SW480 (cell line): ENCODE results near the gene FEN1.

Source experiments
- DNase-seq: peaks from one replicate; pipeline ENCODE4 v3.0.0-alpha.2; 2016; ENCODE audit warnings: low spot score

The FEN1 gene, protein sequence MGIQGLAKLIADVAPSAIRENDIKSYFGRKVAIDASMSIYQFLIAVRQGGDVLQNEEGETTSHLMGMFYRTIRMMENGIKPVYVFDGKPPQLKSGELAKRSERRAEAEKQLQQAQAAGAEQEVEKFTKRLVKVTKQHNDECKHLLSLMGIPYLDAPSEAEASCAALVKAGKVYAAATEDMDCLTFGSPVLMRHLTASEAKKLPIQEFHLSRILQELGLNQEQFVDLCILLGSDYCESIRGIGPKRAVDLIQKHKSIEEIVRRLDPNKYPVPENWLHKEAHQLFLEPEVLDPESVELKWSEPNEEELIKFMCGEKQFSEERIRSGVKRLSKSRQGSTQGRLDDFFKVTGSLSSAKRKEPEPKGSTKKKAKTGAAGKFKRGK

DNA sequence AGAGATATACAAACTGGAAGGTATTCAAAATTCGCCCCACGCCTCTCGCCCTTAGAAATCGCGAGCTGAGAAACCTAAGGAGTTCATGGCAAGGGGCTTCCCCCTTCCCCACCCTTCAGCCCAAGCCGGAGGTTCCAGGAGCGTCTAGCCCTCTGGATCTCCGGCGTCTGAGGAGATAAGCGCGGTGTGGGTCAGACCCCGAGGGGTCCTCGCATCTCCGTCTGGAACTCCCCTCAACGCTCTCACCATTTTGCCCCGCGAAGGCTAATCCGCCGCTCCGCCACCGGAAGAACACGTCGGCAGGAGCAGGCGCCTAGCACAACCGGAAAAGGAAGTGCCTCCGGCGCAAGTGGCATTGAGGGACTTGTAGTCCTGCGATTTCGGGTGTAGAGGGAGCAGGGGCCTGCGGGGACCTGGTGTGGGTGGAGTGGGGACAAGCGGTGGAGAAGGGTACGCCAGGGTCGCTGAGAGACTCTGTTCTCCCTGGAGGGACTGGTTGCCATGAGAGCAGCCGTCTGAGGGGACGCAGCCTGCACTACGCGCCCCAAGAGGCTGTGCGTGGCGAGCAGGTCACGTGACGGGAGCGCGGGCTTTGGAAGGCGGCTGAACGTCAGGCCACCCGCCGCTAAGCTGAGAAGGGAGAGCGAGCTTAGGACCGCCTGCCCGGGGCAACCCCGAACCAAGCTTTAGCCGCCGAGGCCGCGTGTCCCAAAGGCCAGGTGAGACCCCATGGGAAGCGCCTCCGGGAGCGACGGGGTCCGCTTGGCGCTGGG is at the start of gene FEN1, which contains the start of gene TMEM258:
TSS of gene FEN1 (plus strand) at position 602 of the 773 bp plus-strand sequence. CDS start 2,451 bp downstream, outside the sequence.
TSS of gene TMEM258 (minus strand) at position 290 of the 773 bp plus-strand sequence. CDS start at position 249, 41 bp downstream.
- peak; percentile 95 for DNase-seq

DNA sequence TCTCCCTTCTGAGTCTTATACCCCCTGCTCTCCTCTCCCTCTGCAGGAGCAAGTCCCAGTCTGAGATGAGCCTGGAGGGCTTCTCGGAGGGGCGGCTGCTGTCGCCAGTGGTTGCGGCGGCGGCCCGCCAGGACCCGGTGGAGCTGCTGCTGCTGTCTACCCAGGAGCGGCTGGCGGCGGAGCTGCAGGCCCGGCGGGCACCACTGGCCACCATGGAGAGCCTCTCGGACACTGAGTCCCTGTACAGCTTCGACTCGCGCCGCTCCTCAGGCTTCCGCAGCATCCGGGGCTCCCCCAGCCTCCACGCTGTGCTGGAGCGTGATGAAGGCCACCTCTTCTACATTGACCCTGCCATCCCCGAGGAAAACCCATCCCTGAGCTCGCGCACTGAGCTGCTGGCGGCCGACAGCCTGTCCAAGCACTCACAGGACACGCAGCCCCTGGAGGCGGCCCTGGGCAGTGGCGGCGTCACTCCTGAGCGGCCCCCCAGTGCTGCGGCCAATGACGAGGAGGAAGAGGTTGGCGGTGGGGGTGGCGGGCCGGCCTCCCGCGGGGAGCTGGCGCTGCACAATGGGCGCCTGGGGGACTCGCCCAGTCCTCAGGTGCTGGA is 49.1 kb upstream of the FEN1 start:
- DNase-seq: no peak

DNA sequence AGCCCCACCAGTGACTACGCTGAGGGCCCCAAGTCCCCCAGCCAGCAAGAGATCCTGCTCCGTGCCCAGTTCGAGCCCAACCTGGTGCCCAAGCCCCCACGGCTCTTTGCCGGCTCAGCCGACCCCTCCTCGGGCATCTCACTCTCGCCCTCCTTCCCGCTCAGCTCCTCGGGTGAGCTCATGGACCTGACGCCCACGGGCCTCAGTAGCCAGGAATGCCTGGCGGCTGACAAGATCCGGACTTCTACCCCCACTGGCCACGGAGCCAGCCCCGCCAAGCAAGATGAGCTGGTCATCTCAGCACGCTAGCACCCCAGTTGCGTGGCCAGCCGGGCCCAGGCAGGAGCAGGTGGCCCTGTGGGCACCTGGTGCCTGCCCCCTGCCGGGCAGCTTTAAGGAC is 48.5 kb upstream of the FEN1 start:
- DNase-seq: no peak

DNA sequence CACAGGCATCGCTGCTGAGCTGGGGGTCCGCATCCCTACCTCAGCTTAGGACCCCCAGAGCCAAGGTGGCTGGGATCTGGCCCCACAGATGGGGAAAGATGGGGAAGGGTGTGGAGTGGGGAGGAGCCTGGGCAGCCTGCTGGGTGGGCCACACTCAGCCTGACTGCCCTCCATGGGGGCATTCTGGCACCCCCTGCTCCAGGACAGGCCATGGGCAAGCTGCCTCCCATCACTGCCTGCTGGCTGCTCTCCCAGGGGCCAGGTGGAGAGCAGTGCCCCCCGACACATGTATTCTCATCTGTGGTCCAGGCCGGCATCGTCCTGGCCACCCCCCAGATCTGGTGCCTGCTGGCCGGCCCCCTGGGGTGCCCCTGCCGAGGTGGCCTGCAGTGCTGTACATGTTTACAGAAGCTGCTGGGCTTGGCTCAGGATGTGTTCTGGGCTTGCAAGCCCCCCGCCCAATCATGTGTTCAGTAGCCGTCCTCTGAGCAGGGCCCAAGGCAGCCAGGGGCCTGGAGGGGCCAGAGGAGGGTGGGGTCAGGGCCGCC is 48.0 kb upstream of the FEN1 start:
- DNase-seq: no peak

DNA sequence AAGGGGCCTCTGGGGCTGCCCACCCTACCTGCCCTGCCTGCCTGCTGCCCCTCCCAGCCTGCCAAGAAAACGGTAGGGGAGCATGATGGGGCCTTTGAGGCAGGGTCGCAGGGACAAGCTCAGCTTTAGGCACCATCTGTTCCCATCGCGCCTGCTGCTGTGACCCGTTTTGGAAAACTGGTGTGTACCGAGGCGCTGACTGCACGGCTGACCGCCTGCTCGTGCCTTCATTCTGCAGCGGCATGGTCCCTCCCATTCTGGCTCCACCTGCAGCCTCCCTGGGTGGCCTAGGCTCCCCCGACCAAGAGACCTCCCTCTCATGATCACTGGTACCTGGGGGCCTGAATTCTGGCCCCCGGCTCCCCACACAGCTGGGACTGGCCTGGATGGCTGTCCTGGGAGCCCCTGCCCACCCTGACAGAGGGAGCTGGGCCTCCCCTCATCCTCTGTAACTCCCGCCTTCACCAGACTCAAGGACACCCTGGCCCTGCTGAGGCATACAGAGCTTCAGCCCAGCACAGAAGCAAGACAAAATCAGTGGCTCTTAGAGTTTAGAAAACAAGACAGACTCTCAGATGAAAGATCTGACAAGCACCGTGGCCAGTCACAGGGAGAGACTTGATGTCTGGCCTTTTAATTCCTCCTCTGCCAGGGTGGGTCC is 46.8 kb upstream of the FEN1 start:
- no peak for DNase-seq

DNA sequence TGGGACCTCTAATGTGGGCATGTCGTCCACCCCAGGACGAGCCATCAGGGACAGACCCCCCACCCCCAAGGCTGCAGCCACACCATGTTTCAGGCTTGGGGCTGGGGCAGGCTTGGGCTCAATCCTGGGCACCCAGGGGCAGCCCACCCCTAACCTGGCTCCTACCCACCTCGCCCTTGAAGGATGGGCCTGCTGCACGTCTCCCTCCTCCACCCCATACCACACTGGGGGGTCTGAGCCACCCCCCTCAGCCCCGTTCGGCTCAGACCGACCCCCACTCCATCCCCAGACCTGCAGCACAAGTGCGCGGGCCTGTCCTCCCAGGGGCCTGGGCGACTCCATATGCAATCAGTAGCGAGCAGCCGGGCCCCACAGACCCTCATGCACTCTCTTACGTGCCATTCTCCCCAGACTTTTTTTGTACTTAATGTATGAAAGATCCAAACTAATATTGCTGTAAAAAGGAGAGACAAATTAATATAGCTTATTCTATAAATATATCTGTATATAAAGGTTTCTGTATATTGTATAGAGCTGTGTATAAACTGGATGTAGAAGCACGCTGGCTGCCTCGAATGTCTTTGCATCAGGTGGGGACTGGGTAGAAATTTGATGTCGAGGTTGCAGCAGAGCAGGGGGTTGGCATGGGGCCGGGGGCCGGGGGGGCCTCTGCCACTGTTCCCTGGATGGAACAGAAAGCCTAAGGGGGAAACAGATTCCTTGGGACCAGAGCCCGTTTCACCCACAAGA is 46.1 kb upstream of the FEN1 start:
- no peak for DNase-seq

DNA sequence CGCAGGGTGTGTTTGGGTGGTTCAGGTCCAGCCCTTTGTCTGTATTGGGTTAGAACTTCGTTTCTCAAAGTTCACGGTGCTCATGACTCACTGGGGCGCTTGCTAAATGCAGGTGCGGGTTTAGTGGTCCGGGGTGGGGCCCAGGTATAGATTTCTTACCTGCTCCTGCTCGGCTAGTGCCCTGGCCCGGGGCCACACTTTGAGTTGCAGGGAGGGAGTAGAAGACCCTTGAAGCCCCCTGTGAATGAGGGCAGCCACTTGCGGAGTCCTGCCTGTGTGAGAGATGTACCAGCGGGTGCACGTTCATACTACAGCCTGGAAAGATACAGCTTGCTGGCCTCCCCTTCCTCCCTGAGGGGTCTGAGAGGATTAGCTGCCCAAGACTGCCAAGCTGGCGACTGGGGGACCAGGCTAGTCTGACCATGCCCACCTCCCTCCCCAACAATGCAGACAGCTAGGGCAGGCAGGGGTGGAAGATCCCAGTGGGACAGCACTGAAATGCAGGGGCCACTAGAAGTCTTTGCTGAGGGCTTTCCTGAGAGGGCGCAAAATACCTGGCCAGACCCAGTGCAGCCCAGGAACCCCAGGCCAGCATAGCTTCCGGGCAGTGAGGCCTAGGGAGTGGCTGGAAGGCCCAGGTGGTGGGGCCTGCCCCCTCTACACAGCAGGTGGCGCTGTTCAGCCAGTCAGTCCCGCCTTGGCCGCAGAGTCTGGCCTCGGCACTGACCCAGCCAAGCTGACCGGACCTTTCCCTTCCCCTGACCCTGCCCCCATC is 45.3 kb upstream of the FEN1 start:
- peak; percentile 67 for DNase-seq

DNA sequence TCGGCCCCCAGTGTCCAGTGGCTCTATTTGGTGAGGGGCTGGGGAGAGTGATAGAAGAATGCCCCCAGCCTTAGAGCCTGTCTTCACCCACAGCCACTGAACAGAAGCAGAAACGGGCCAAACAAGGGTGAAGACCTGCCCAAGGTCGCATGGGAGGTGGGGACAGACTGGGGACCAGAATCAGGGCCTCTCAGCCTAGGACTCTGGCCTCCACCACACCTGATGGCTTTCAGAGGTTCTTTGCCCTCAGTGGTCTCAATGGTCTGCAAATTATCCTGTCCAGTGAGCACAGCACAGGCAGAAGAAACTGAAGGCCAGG is 44.8 kb upstream of the FEN1 start:
- no peak for DNase-seq

DNA sequence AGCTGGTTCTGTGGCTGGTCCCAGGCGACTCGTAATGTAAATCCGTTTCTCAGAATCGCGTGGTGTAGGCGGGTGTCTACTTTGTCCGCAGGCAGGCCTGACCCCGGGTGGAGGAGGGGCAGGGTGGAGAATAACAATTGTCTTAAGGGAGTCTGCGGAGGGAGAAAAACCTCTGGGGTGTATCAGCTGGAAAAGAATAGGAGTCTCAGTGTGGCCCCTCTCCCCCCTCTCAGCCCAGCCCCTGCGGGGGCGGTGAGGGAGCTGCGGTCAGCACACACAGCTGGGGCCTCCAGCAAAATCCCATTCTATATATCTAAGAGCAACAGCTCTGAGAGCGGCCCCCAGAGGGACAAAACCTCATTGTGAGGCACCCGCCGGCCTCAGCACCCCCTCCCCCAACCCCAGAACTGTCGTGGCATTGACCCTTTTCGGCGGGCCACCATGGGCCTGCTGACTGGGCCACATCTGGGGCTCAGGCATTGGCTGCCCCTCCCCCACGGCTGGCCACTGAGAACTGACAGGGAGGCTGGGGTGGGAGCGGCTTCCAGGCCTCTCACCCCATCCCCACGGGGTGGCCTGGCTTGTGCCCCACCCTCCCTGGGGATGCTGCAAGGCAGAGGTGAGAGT is 43.0 kb upstream of the FEN1 start:
- DNase-seq: no peak

DNA sequence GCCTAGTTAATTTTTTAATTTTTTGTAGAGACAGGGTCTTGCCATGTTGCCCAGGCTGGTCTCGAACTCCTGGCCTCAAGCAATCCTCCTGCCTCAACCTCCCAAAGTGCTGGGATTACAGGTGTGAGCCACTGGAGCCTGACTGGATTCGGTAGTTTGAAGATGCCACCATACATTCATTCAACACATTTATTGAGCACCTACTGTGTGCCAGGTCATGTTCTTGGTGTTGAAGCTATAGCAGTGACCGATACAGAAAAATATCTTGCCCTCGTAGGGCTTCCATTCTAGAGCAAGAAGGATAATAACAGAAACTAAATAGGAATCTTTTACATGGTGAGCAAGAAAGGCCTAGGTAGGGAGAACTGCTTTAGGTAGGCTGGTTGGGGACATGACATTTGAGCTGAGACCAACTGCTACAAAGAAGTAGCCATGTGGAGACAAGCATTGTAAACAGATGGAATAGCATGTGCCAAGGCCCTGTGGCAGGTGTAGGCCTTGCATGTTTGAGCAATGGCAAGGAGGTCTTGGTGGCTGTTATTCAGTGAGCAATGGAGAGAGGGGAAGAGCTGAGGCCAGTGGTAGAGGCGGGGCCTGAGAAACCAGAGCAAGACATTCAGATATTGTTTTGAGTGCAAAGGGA is 42.0 kb upstream of the FEN1 start:
- DNase-seq: no peak

DNA sequence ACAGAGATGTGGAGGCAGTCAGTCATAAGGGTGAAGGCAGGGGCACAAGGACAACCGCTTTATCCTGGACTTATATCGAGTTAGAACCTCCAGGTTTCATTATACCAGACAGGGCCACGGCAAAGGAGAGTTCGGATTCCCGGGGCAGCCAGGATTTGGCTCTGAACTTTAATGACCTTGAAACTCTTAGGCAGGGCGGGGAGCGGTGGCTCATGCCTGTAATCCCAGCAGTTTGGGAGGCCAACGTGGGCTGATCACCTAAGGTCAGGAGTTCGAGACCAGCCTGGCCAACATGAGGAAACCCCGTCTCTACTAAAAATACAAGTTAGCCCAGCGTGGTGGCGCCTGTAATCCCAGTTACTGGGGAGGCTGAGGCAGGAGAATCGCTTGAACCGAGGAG is 41.3 kb upstream of the FEN1 start:
- DNase-seq: no peak

DNA sequence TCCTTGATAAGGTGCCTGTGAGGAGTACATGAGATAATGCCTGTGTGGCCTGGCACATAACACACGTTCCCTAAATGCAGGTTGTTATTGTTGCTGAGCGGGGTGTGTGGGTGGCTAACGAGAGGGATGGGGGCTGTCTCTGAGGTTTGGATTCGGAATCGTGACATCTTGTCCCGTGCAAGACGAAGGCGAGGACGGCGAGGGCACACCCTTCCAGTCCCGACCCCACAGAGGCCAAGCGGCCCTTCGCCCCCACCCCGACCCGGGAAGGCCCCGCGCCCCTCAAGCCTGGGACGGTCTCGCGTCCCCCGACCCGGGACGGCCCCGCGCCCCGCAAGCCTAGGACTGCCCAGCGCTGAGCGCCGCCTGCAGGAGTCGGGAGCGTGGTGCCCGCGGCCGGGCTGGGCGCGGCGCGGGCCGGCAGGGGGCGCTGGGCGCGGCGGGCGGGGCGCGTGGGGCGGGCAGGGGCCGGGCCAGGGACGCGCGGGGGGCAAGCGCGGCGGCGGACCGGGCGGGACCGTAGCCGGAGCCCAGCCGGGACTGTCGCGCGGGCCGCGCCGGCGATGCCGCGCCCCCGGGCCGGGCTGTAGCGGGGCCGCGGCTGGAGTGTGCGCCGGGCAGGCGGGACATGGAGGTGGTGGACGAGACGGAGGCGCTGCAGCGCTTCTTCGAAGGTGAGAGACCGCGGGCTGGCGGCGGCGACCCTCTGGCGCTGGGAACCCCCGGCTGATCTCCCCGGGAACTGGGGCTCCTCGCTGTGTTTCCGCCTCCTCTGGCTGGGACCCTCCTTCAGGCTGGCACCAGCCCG is 40.4 kb upstream of the FEN1 start, which contains the start of gene MYRF:
TSS of gene MYRF (plus strand) at position 520 of the 808 bp plus-strand sequence. CDS start at position 629, 109 bp downstream.
- DNase-seq: peak; percentile 50

DNA sequence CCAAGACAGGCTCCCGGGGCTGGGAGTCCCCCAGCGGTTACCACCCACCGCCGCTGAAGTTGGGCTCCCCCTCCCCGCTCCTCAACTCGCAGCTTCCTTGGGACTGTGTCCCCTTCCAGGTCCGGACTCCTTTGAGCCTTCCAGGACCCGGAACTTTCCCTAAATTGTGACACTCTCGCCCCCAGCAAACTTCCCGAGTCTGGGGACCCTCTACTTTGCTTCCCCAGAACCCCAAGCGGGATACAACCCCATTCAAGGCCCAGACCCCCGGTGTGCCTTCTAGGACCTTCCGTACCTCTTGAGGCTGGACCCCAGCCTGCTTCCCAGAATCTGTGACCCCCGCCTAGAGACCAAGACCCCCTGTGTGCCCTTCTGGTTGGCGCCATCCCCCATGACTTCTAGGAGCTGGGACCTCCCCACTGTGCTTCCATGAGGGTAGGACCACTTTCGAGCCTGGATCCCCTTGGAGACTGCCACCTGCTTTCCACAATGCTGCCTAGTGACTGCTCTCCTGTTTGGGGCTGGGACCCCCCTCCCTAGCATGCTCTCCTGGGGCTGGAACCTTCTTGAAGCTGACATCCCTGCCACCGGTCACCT is 39.7 kb upstream of the FEN1 start:
- no peak for DNase-seq

DNA sequence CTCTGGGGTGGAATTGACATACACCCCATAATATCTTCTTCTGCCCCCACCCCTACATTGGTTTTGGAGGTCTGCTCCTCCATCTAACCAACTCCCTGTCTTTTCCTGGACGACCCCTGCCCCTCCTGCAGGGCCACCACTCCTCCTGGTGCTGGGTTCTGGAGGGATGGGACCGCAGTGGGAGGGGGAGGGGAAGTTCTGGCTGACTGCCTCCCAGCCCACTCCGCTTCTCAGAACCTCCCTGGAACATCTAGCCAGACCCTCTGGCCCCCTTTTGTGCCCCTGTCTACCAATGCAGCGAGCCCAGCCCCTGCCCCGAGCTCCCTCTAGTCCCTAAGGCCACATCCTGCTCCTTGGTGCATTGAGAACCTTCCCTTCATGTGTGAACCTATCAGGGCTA is 39.0 kb upstream of the FEN1 start:
- DNase-seq: no peak

DNA sequence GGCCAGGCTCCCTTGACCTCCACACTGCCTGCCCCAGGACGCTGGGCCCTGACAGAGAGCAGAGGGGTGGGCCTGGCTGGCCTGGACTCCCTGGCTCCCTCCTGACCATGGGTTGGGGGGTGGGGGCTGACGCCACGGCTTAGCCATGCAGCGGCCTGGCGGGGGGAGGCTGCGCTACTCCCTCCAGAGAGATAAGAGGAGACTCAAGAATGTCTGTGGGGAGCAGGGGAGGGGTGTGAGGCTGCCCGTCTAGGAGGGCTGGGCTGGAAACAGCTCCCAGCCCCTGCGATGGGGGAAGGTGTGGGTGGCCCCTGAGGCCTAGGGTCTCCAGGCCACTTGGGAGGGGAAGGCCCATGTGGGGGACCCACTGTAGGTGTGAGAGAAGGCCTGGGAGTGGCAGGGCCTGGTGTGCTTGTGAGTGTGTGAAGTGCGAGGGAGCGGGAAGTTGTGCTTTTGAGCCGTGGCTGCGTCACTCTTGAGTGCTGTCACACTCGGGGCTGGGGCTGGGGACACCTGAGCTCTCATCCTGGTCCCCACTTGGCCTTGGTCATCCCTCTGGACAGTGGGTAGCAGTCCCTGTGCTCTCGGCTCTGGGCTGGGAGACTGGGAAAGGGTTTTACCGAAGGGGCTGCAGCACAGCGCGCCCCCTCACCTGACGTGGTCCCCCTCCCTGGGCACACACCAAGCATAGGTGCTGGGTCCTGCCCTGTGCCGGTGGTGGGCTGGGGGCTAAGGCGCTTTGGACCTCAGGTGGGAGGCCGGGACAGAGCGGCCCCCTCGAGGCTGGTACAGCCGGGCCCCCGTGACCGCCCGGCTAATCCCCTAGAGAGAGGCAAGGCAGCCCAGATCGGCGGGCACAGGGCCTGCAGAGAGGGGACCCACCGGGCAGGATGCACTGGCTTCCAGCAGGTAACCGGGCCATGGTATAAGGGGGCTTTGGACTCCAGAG is 37.9 kb upstream of the FEN1 start:
- no peak for DNase-seq

DNA sequence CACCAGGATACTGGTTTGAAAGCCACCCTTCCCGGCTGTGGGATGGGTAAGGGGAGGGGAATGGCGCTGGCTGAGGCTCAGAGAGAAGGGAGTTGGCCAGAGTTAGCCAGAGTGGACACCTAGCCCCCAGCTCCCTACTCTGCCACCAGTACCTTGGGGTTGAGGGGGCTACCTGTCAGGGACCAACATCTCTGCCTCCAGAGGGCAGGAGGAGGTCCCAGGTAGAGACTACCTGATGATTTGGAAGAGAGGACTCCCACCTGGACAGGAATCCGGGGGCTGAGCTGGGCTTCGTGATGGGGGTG is 36.6 kb upstream of the FEN1 start:
- no peak for DNase-seq
